ENCODE data around the gene PLEKHM3. TPM values are rescaled to one million over a fixed set of nuclear protein-coding genes. Genes with fewer than 3 reads are reported as not detected.

The PLEKHM3 gene
- polyA plus RNA-seq, 1 experiment, result 7.0 TPM

- ChIA-PET POLR2A (no interaction called here), CTCF (interaction anchor here (2.1 kb wide), 1 partner anchor 45 kb away, joined by 8 read pairs; no protein-coding TSS in a partner anchor)
- no peaks in the 10 kb centered on the region for H3K9me3 ChIP-seq (ENCODE audit: control insufficient read depth, insufficient read depth, low read length)
- H3K27ac ChIP-seq (ENCODE audit: low read depth, low read length), result no peak overlapping the region
- DNase-seq (ENCODE audit: low read depth, low spot score), result no peak
- H3K27me3 ChIP-seq (ENCODE audit: control insufficient read depth, insufficient read depth, low read length), result no peaks in the 10 kb centered on the region
- TF ChIP-seq CTCF (IDR thresholded peaks at IDR 0.05; ENCODE audit: low read depth, low read length), result no peak
- no peak overlapping the region for H3K4me3 ChIP-seq (ENCODE audit: low read depth, low read length)
These were observed 29.4 kb downstream of the PLEKHM3 start for GRCh38 chr2:207995887-207996286.

- no peak for DNase-seq (ENCODE audit: low read depth, low spot score)
- CTCF ChIA-PET, result no interaction called here
These were observed 32.1 kb downstream of the PLEKHM3 start for GRCh38 chr2:207993151-207993763.

GRCh38 chr2:207991944-207992343 is 33.4 kb downstream of the PLEKHM3 start:
- no peaks in the 10 kb centered on the region for H3K27me3 ChIP-seq (ENCODE audit: control insufficient read depth, insufficient read depth, low read length)
- CTCF ChIA-PET, result no interaction called here
- TF ChIP-seq CTCF (IDR thresholded peaks at IDR 0.05; ENCODE audit: low read depth, low read length), result no peak
- no peak for DNase-seq (ENCODE audit: low read depth, low spot score)
- POLR2A ChIA-PET, result no interaction called here
- H3K4me3 ChIP-seq (ENCODE audit: low read depth, low read length), result no peak overlapping the region
- H3K27ac ChIP-seq (ENCODE audit: low read depth, low read length), result no peak overlapping the region
- H3K9me3 ChIP-seq (ENCODE audit: control insufficient read depth, insufficient read depth, low read length), result no peaks in the 10 kb centered on the region

More at GRCh38 chr2:207993151-207993763, 32.1 kb downstream of the PLEKHM3 start:
- TF ChIP-seq CTCF (IDR thresholded peaks at IDR 0.05; ENCODE audit: low read depth, low read length), result no peak
- POLR2A ChIA-PET, result no interaction called here
- Histone ChIP-seq H3K27ac (ENCODE audit: low read depth, low read length) (no peak overlapping the region), H3K4me3 (ENCODE audit: low read depth, low read length) (no peak overlapping the region), H3K9me3 (ENCODE audit: control insufficient read depth, insufficient read depth, low read length) (no peaks in the 10 kb centered on the region), H3K27me3 (ENCODE audit: control insufficient read depth, insufficient read depth, low read length) (no peaks in the 10 kb centered on the region)

- DNase-seq (ENCODE audit: low read depth, low spot score), result no peak
- no peak for TF ChIP-seq CTCF (IDR thresholded peaks at IDR 0.05; ENCODE audit: low read depth, low read length)
- Histone ChIP-seq H3K27ac (ENCODE audit: low read depth, low read length) (no peak overlapping the region), H3K27me3 (ENCODE audit: control insufficient read depth, insufficient read depth, low read length) (no peaks in the 10 kb centered on the region), H3K4me3 (ENCODE audit: low read depth, low read length) (no peak overlapping the region), H3K9me3 (ENCODE audit: control insufficient read depth, insufficient read depth, low read length) (no peaks in the 10 kb centered on the region)
- POLR2A ChIA-PET, result no interaction called here
- CTCF ChIA-PET, result interaction anchor here (0.9 to 1.5 kb wide), 2 partner anchors 50 to 184 kb away, joined by 3 to 4 read pairs; no protein-coding TSS in a partner anchor
These were observed 34.5 kb downstream of the PLEKHM3 start for GRCh38 chr2:207990784-207991183.

- no peak for TF ChIP-seq CTCF (IDR thresholded peaks at IDR 0.05; ENCODE audit: low read depth, low read length)
- POLR2A ChIA-PET, result no interaction called here
- Histone ChIP-seq H3K9me3 (ENCODE audit: control insufficient read depth, insufficient read depth, low read length) (no peaks in the 10 kb centered on the region), H3K27ac (ENCODE audit: low read depth, low read length) (no peak overlapping the region), H3K4me3 (ENCODE audit: low read depth, low read length) (no peak overlapping the region), H3K27me3 (ENCODE audit: control insufficient read depth, insufficient read depth, low read length) (no peaks in the 10 kb centered on the region)
- CTCF ChIA-PET, result no interaction called here
- DNase-seq (ENCODE audit: low read depth, low spot score), result no peak
These were observed 36.4 kb downstream of the PLEKHM3 start for GRCh38 chr2:207988975-207989374.

All from AG04450 (cell line).